SU-DHL-6 (cell line): ENCODE results near the gene ST3GAL4.

ENCODE experiments used
- EZH2phosphoT487 ChIP-seq: fragments of 200-600 bp; sonication (generic), shearing (Covaris generic); conservative IDR thresholded peaks from 2 replicates; pipeline ENCODE4 v1.6.1; 2018; ENCODE audit warnings: mild to moderate bottlenecking, antibody characterized with exemption, low read length, moderate library complexity, mixed read lengths
- TF ChIP-seq, protein P1 (sequence below): fragments of 200-600 bp; sonication (generic); IDR thresholded peaks from one replicate; pipeline ENCODE4 v1.5.1; 2017; ENCODE audit warnings: antibody characterized with exemption, mild to moderate bottlenecking, low read length, moderate library complexity; ENCODE audit not compliant: insufficient read depth, poor library complexity, severe bottlenecking

- TF ChIP-seq, protein P1, sequence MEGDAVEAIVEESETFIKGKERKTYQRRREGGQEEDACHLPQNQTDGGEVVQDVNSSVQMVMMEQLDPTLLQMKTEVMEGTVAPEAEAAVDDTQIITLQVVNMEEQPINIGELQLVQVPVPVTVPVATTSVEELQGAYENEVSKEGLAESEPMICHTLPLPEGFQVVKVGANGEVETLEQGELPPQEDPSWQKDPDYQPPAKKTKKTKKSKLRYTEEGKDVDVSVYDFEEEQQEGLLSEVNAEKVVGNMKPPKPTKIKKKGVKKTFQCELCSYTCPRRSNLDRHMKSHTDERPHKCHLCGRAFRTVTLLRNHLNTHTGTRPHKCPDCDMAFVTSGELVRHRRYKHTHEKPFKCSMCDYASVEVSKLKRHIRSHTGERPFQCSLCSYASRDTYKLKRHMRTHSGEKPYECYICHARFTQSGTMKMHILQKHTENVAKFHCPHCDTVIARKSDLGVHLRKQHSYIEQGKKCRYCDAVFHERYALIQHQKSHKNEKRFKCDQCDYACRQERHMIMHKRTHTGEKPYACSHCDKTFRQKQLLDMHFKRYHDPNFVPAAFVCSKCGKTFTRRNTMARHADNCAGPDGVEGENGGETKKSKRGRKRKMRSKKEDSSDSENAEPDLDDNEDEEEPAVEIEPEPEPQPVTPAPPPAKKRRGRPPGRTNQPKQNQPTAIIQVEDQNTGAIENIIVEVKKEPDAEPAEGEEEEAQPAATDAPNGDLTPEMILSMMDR, result no peak
- TF ChIP-seq EZH2phosphoT487, result no peak
Observed at GRCh38 chr11:126431401-126432064, 76.0 kb downstream of the ST3GAL4 start.
